Kidney tubule cell (primary cell): ENCODE results near the gene FAM163B.
A peak's percentile ranks its signal among the peaks of the same experiment; 100 is the strongest.
"Not testable (repeated sequence)": the region's sequence is repeated elsewhere in the genome, so short reads cannot be mapped to it uniquely, and the experiment has no call there.

Experiments used
- DNase-seq: peaks from one replicate; pipeline ENCODE4 v3.0.0-alpha.2; 2018; ENCODE audit warnings: low spot score

The FAM163B gene

GRCh38 chr9:133639613-133640012 is 30.4 kb upstream of the FAM163B start:
- no peak for DNase-seq

GRCh38 chr9:133638711-133639110 is 29.5 kb upstream of the FAM163B start:
- no peak for DNase-seq

GRCh38 chr9:133638076-133638475 is 28.9 kb upstream of the FAM163B start:
- no peak for DNase-seq

- DNase-seq: no peak
Measured at GRCh38 chr9:133637451-133638055, 28.4 kb upstream of the FAM163B start.

- DNase-seq: no peak
Measured at GRCh38 chr9:133636902-133637301, 27.7 kb upstream of the FAM163B start.

- DNase-seq: no peak
Measured at GRCh38 chr9:133635533-133636531, 26.6 kb upstream of the FAM163B start, which contains the start of gene DBH. DBH (plus strand) TSS chr9:133636363; CDS start chr9:133636372, 9 bp downstream.

- no peak for DNase-seq
Measured at GRCh38 chr9:133635098-133635497, 25.9 kb upstream of the FAM163B start.

GRCh38 chr9:133634081-133634691 is 25.0 kb upstream of the FAM163B start:
- DNase-seq: no peak

GRCh38 chr9:133633681-133634080 is 24.5 kb upstream of the FAM163B start:
- no peak for DNase-seq

- no peak for DNase-seq
Measured at GRCh38 chr9:133632806-133633680, 23.9 kb upstream of the FAM163B start.

GRCh38 chr9:133631111-133631510 is 21.9 kb upstream of the FAM163B start:
- no peak for DNase-seq

GRCh38 chr9:133629221-133630110 is 20.3 kb upstream of the FAM163B start:
- DNase-seq: no peak

GRCh38 chr9:133628766-133629165 is 19.6 kb upstream of the FAM163B start:
- no peak for DNase-seq

GRCh38 chr9:133627341-133627740 is 18.2 kb upstream of the FAM163B start:
- DNase-seq: no peak

GRCh38 chr9:133626008-133626407 is 16.8 kb upstream of the FAM163B start:
- DNase-seq: not testable (repeated sequence)

GRCh38 chr9:133622555-133622954 is 13.4 kb upstream of the FAM163B start:
- no peak for DNase-seq

GRCh38 chr9:133621725-133622267 is 12.6 kb upstream of the FAM163B start:
- DNase-seq: no peak

GRCh38 chr9:133619791-133620190 is 10.6 kb upstream of the FAM163B start:
- peak; percentile 35 for DNase-seq

- peak; percentile 2 for DNase-seq
Measured at GRCh38 chr9:133618726-133619125, 9.5 kb upstream of the FAM163B start.

GRCh38 chr9:133616643-133617405 is 7.6 kb upstream of the FAM163B start:
- DNase-seq: no peak
